Activated naive CD8-positive, alpha-beta T cell treated with anti-CD3 and anti-CD28 coated beads for 36 hours (primary cell): ENCODE data around the gene SND1. TPM values are rescaled to one million over a fixed set of nuclear protein-coding genes. Genes with fewer than 3 reads are reported as not detected.

Experiments used
- DNase-seq: peaks from one replicate; pipeline ENCODE4 v3.0.0; 2021
- H3K27ac Mint-ChIP-seq: one replicate; pipeline ENCODE4 v1.8.0; 2022; ENCODE audit warnings: mild to moderate bottlenecking, moderate library complexity, mixed read lengths
- H3K27me3 Mint-ChIP-seq: one replicate; pipeline ENCODE4 v1.8.0; 2022; ENCODE audit warnings: mild to moderate bottlenecking, mixed read lengths
- H3K36me3 Mint-ChIP-seq: one replicate; pipeline ENCODE4 v1.8.0; 2021; ENCODE audit warnings: mild to moderate bottlenecking, mixed read lengths
- H3K4me1 Mint-ChIP-seq: one replicate; pipeline ENCODE4 v1.8.0; 2021; ENCODE audit warnings: mixed read lengths
- H3K4me3 Mint-ChIP-seq: one replicate; pipeline ENCODE4 v1.8.0; 2022; ENCODE audit warnings: mild to moderate bottlenecking, moderate library complexity, mixed read lengths
- H3K9me3 Mint-ChIP-seq: one replicate; pipeline ENCODE4 v1.8.0; 2022; ENCODE audit warnings: mixed read lengths
- total RNA-seq, 2 experiments: library from RNA; stranded (reverse); gene quantifications; one replicate each; pipeline ENCODE4 v1.2.3, GENCODE V29; 2021

SND1 gene
- total RNA-seq, 2 experiments from 2014 or later = 192 to 201 TPM

DNA sequence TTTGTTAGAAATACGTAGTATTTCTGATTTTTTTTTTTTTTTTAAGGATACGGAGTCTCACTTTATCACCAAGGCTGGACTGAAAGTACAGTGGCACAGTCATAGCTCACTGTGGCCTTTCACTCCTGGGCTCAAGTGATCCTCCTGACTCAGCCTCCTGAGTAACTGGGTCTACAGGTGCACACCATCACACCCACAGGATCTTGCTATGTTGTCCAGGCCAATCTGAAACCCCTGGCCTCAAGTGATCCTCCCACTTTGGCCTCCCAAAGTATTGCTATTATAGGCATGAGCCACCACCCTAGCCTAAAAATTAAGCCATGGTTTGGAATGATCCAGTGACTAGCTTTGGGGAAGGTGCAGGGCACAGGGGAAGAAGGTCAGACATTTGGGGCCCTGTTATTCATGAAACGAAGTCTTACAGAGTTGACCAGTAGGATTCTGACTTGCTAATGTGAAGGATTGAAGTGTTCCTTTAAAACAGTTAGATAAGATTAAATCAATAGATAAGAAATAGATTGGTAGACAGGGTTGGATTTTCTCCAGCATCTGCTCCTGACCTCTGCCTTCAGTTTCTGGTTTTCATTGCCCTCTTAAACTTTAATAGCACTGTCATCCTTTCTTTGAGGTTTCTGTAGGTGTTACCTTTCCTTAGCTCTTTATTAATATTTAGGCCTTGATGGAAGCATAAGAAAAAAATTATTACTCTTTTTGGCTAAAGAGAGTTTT, 257.6 kb downstream of the SND1 start:
- Mint-ChIP-seq H3K9me3 (no peaks in the 10 kb centered on the region), H3K27ac (no peak overlapping the region), H3K36me3 (peaks cover 36% of the 10 kb centered on the region), H3K4me1 (peaks cover 32% of the 10 kb centered on the region), H3K4me3 (no peak overlapping the region), H3K27me3 (no peaks in the 10 kb centered on the region)
- no peak for DNase-seq

DNA sequence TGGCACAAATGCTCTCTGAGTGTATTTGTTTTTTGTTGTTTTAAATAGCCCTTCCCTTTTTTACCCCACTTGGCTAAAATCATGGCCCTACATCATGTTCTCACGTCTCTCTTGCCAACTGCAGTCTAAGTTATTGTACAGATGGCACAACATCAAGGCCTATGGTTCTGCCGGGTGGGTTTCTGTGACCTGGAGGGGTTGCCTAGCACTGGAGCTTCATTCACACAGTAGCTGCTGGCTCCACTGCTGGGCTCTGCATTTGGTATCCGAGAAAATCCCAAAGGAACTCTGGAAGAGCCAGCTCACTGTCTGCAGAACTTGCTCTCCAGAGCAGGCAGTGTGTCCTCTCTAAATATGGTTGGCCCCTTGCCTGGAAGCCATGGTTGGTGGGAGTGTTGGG, 258.7 kb downstream of the SND1 start:
- H3K27me3 Mint-ChIP-seq = no peaks in the 10 kb centered on the region
- no peaks in the 10 kb centered on the region for H3K9me3 Mint-ChIP-seq
- H3K27ac Mint-ChIP-seq = no peak overlapping the region
- no peak overlapping the region for H3K4me3 Mint-ChIP-seq
- H3K36me3 Mint-ChIP-seq = peaks cover 31% of the 10 kb centered on the region
- peaks cover 26% of the 10 kb centered on the region for H3K4me1 Mint-ChIP-seq
- DNase-seq = no peak

DNA sequence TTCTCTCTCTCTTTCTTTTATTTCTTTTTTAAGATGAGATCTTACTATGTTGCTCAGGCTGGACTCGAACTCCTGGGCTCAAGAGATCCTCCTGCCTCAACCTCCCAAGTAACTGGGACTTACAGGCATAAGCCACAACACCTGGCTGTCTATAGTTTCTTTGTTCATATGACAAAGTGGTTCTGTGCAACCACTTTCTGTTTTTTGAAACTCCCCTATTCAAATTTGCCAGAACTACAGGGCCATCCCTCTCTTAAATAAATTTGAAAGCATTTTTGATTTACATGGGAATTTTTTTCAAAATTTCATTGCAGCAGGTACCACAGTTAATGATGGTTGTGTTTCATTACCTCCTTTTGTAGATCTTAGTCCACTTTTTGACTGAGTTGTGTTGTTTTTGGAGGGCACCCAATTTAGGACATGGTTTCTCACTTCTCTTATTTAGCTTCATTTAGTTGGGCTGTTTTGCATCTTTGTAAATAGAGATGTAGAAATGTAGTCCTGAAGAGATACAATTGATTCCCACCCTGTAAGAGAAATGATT, 260.0 kb downstream of the SND1 start:
- Mint-ChIP-seq H3K27me3 (no peaks in the 10 kb centered on the region), H3K36me3 (peaks cover 30% of the 10 kb centered on the region), H3K4me1 (peaks cover 17% of the 10 kb centered on the region), H3K27ac (no peak overlapping the region), H3K4me3 (no peak overlapping the region), H3K9me3 (no peaks in the 10 kb centered on the region)
- DNase-seq = no peak

DNA sequence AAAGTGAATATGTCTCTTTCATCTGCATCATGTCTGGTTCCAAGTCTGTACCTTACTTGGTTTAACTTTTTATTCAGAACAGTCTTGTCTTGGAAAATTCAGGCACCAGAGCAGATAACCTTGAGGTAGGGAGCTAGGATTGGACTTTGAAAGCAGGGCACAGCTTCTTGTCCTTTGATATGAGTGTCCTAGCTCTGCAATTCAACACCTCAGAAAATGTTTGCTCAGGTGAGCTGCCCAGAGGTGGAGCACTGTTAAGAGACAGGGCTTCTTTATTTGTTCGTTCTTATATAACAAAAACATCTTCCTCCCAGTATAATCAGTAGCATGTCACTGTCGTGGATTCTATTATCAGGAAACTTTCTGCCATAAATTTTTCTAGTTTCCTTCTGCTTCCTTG, 260.9 kb downstream of the SND1 start:
- no peaks in the 10 kb centered on the region for H3K9me3 Mint-ChIP-seq
- H3K27ac Mint-ChIP-seq = no peak overlapping the region
- H3K4me3 Mint-ChIP-seq = no peak overlapping the region
- no peak for DNase-seq
- H3K27me3 Mint-ChIP-seq = no peaks in the 10 kb centered on the region
- H3K36me3 Mint-ChIP-seq = peaks cover 22% of the 10 kb centered on the region
- H3K4me1 Mint-ChIP-seq = peaks cover 10% of the 10 kb centered on the region

DNA sequence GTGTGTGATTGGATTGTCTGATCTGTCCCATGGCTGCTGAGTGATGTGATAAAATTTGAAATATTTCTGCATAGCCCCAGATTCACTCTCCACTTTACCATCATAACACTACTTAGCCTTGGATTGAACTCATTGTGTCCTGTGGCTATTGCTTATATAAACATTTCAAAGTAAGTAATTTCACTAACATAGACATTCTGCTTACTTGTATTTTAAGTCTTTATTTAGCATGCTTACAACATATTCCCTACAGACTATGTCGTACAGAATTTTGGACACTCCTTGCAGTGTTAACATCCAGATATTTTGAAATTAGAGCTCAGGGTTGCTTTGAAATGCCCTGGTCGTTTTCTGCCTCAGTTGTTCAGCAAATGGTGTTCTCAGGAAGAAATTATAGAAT, 261.7 kb downstream of the SND1 start:
- Mint-ChIP-seq H3K9me3 (no peaks in the 10 kb centered on the region), H3K36me3 (peaks cover 17% of the 10 kb centered on the region)
- DNase-seq = no peak

DNA sequence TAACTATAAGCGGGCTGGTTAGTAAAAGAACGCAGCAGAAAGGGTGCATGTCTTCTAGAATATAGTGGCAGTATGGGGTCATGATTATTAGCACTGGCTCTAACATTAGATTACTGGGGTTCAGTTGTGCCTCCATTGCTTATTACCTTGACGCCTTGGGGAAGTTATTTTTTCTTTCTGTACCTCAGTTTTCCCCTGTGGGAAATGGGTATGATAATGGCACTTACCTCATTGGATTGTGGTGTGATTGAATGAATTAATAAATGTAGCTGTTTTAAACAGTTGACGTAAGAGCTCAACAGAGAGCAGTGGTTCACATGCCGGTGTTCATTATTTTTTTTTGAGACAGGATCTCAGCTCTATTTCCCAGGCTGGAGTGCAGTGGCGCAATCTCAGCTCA, 262.7 kb downstream of the SND1 start:
- H3K4me1 Mint-ChIP-seq = peaks cover 3% of the 10 kb centered on the region
- peaks cover 9% of the 10 kb centered on the region for H3K36me3 Mint-ChIP-seq
- DNase-seq = no peak
- H3K27me3 Mint-ChIP-seq = no peaks in the 10 kb centered on the region
- no peak overlapping the region for H3K27ac Mint-ChIP-seq
- H3K9me3 Mint-ChIP-seq = no peaks in the 10 kb centered on the region
- H3K4me3 Mint-ChIP-seq = no peak overlapping the region

More for the DNA sequence above, 261.7 kb downstream of the SND1 start:
- Mint-ChIP-seq H3K27ac (no peak overlapping the region), H3K27me3 (no peaks in the 10 kb centered on the region), H3K4me1 (peaks cover 8% of the 10 kb centered on the region), H3K4me3 (no peak overlapping the region)

DNA sequence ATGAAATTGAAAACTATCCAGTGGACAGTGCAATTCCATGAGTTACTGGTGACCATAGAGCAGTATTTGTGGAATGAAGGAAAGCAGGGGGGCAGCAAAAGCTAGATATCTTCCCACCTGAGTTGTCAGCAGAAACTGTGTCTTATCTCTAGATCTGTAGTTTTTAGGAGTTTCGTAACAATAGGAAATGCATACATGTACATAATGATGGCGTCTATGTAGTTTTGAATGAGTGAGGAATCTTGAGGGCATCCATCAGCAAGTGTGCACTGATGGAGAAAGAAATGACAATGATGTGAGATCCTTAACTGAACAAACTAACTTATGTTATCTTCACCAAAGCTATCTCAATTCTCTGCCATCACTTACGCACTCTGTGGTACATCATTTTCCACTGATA, 264.7 kb downstream of the SND1 start:
- H3K4me1 Mint-ChIP-seq = peaks cover 14% of the 10 kb centered on the region
- no peaks in the 10 kb centered on the region for H3K9me3 Mint-ChIP-seq
- H3K27me3 Mint-ChIP-seq = no peaks in the 10 kb centered on the region
- H3K27ac Mint-ChIP-seq = no peak overlapping the region
- no peak for DNase-seq
- no peak overlapping the region for H3K4me3 Mint-ChIP-seq
- H3K36me3 Mint-ChIP-seq = peaks cover 4% of the 10 kb centered on the region

DNA sequence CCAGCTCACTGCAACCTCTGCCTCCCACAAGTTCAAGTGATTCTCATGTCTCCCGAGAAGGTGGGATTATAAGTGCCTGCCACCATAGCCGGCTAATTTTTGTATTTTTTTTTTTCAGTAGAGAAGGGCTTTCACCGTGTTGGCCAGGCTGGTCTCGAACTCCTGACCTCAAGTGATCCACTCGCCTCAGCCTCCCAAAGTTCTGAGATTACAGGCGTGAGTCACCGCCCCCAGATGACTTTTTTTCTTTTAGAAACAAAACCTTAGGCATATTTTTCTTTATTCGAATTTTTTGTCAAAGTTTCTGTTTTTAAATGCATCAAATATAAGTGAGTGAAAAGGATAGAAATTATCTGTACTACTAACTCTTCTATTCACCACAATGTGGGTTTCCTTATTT, 266.1 kb downstream of the SND1 start:
- DNase-seq = no peak
- Mint-ChIP-seq H3K36me3 (peaks cover 7% of the 10 kb centered on the region), H3K27me3 (no peaks in the 10 kb centered on the region), H3K27ac (no peak overlapping the region), H3K4me3 (no peak overlapping the region), H3K9me3 (no peaks in the 10 kb centered on the region), H3K4me1 (peaks cover 14% of the 10 kb centered on the region)

DNA sequence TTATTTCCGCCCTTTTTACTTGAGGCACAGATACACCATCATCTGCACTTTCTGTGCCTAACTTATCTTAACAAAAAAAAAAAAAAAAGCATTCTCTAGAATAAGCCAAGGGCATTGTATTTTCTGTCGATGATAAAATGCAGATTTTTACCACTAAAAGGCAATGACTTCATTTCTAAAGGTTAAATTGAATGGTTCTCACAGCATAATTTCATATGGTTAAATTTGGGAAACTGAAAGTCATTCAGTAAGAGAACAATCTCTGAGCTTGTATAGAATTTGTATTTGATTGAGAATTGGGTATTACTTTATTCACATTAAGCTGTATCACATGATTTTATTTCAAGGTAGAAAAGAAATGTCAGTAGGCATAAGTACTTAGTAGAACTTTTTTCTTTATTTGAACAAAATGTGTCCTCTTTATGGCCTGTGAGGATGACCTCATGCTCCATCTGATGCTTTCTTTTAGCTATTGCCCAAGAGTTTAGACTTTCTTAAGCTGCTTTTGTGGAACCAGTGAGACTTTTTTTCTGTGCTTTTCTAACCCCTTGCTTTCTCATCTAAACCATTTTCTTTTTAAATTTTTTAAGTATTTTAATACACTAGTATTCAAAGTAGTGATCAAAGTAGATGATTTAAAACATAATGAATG, 268.9 kb downstream of the SND1 start:
- Mint-ChIP-seq H3K9me3 (no peaks in the 10 kb centered on the region), H3K27ac (no peak overlapping the region), H3K27me3 (no peaks in the 10 kb centered on the region), H3K4me3 (no peak overlapping the region), H3K36me3 (peaks cover 13% of the 10 kb centered on the region), H3K4me1 (peaks cover 20% of the 10 kb centered on the region)
- DNase-seq = no peak

DNA sequence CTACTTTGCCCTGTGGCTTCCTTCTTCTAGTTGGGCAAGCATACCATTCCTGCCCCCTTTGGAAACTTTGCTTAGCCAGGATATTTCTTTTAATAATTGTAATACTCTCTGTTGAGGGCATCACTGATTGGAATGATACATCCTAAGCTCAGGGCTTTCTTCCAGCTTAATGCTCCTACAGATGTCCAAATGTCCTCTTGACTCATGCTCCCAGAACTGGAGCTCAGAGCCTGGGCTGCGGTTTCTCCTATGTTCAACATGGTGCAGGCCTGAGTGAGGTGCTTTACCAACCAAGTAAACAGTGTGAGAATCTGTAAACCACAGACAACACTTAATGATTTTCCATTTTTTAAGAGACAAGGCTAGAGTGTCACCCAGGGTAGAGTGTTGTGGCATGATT, 270.7 kb downstream of the SND1 start:
- H3K4me3 Mint-ChIP-seq = no peak overlapping the region
- H3K4me1 Mint-ChIP-seq = peaks cover 22% of the 10 kb centered on the region
- no peak overlapping the region for H3K27ac Mint-ChIP-seq
- DNase-seq = no peak
- peaks cover 17% of the 10 kb centered on the region for H3K36me3 Mint-ChIP-seq
- no peaks in the 10 kb centered on the region for H3K9me3 Mint-ChIP-seq
- H3K27me3 Mint-ChIP-seq = no peaks in the 10 kb centered on the region

DNA sequence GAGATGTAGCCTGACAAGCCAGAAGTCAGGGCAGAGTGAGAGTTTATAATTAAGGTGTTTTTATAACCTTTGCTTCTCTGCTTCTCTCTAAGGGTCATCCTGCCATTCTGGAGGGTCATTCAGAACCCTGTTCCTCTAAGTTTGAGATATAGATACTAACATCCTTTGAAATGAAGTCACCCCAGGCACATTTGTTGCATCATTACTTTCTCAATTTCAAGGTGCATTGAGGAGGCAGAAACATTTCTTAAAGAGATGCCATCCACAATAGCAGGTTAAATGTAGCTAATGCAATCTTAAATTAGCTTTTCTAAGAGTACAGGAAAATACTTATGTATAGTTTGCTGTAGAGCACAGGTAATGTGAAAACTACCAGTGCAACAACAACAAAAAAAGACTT, 272.9 kb downstream of the SND1 start:
- no peak for DNase-seq
- no peaks in the 10 kb centered on the region for H3K27me3 Mint-ChIP-seq
- H3K36me3 Mint-ChIP-seq = peaks cover 29% of the 10 kb centered on the region
- H3K4me3 Mint-ChIP-seq = no peak overlapping the region
- peaks cover 22% of the 10 kb centered on the region for H3K4me1 Mint-ChIP-seq
- H3K9me3 Mint-ChIP-seq = no peaks in the 10 kb centered on the region
- no peak overlapping the region for H3K27ac Mint-ChIP-seq

DNA sequence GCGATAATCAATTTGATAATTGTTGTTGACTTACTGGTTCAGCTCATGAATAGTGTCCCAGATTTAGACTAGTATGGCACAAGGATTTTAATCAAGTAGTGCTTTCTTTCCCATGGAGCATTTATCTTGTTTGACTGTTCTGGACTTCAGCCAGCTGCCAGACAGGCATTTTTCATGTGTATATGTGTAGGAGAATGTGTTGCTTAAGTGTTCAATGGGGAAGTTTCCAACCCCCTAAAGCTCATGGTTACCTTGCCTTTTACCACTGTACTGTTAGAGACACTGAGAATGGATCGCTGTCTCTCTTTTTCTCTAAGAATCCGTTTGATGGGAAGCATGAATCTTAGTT, 275.3 kb downstream of the SND1 start:
- no peak overlapping the region for H3K4me3 Mint-ChIP-seq
- H3K36me3 Mint-ChIP-seq = peaks cover 42% of the 10 kb centered on the region
- H3K27ac Mint-ChIP-seq = no peak overlapping the region
- DNase-seq = no peak
- no peaks in the 10 kb centered on the region for H3K27me3 Mint-ChIP-seq
- H3K4me1 Mint-ChIP-seq = peaks cover 11% of the 10 kb centered on the region
- no peaks in the 10 kb centered on the region for H3K9me3 Mint-ChIP-seq

DNA sequence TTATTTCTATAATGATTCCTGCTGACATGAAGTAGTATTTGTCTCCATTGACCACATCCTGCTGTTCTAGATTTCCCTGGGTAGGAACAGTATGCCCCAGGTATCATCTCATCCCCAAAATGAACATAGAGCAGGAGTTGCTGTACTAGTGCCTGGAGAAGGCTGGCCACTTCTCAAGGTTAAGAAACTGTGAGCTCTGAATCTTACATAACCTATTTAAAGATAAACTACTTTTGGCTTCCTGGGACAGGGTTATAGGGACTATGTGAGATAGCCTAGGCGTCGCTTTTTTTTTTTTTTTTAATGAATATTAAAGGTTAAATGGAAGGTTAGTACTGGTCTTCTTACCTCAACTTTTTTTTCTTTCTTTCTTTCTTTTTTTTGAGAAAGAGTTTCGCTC, 276.2 kb downstream of the SND1 start:
- no peak for DNase-seq
- Mint-ChIP-seq H3K36me3 (peaks cover 44% of the 10 kb centered on the region), H3K27ac (no peak overlapping the region), H3K9me3 (no peaks in the 10 kb centered on the region), H3K4me1 (peaks cover 11% of the 10 kb centered on the region), H3K4me3 (no peak overlapping the region), H3K27me3 (no peaks in the 10 kb centered on the region)

DNA sequence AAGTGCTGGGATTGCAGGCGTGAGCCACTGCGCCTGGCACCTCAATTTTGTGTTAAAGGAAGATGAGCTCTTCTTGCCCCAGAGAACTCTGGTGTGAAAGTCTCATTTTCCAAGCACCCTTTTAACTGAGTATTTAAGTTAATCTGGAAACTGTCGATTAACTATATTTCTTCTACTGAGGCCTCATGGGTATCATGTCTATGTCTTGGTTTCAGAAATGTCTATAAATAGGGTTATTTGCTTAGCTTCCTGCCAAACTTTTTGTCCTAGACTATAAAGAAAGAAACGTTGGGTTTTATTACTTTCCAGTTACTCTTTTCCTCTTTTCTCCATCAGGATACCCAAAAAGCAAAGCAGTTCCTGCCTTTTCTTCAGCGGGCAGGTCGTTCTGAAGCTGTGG, 276.9 kb downstream of the SND1 start:
- Mint-ChIP-seq H3K27ac (no peak overlapping the region), H3K9me3 (no peaks in the 10 kb centered on the region), H3K4me1 (peaks cover 8% of the 10 kb centered on the region), H3K4me3 (no peak overlapping the region), H3K27me3 (no peaks in the 10 kb centered on the region), H3K36me3 (peaks cover 40% of the 10 kb centered on the region)
- no peak for DNase-seq

DNA sequence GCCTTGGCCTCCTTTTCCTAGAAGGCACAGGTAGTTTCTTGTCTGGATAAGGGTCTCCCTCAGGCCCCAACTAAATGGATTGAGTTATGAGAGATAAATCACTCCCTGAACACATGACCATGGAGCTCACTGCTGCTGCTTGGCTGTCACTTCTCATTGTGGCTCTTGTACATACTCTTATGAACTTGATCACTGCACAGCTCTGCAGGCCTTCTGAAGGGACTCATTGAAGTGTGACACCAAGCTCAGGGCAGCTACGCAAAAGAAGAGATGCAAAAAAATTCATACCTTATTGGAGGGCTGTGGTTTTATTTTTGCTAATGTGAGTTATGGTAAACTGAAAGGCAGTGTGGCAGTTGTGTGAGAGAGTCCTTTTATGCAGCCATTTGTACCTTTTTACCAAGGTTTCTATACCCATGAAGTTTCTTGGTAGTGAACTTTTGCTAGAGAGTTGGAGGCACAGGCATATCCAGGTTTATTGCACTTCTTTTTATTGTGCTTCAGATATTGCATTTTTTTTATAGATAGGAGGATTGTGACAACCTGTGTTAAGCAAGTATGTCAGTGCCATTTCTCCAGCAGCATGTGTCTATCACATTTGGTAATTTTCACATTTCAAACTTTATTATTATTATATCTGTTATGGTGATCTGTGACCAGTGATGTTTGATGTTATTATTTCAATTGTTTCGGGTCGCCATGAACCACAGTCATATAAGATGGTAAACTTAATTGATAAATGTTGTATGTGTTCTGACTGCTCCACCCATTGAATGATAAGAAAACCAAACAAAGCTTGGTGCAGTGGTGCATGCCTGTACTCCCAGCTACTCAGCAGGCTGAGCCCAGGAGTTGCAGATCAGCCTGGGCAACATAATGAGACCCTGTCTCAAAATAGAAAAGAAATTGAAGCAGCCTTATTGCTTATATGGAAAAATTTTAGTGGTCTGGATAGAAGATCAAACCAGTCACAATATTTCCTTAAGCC, 278.6 kb downstream of the SND1 start:
- H3K36me3 Mint-ChIP-seq = peaks cover 41% of the 10 kb centered on the region
- no peak overlapping the region for H3K27ac Mint-ChIP-seq
- no peak for DNase-seq
- H3K4me1 Mint-ChIP-seq = peaks cover 5% of the 10 kb centered on the region
- H3K9me3 Mint-ChIP-seq = no peaks in the 10 kb centered on the region
- no peak overlapping the region for H3K4me3 Mint-ChIP-seq
- H3K27me3 Mint-ChIP-seq = no peaks in the 10 kb centered on the region
